Measurements from ENCODE around the gene AKNA.

The AKNA gene

GRCh38 chr9:114357360-114357759 lies 30.4 kb downstream of the AKNA start:
- no peak for DNase-seq (ENCODE audit: low read depth in 3 of 3)

GRCh38 chr9:114356792-114357191 lies 31.0 kb downstream of the AKNA start:
- no peak for DNase-seq (ENCODE audit: low read depth in 3 of 3)

- no peak for DNase-seq (ENCODE audit: low read depth in 3 of 3)
Measured at GRCh38 chr9:114355821-114356220, 32.0 kb downstream of the AKNA start.

- DNase-seq (ENCODE audit: low read depth in 3 of 3) = no peak
Measured at GRCh38 chr9:114351932-114352331, 35.9 kb downstream of the AKNA start.

- DNase-seq (ENCODE audit: low read depth in 3 of 3) = no peak
Measured at GRCh38 chr9:114350636-114351401, 37.0 kb downstream of the AKNA start.

GRCh38 chr9:114349713-114350480 lies 37.9 kb downstream of the AKNA start:
- no peak for DNase-seq (ENCODE audit: low read depth in 3 of 3)

- peak; percentile 83 to 92 (median 91) for DNase-seq (ENCODE audit: low read depth in 3 of 3)
Measured at GRCh38 chr9:114348906-114349482, 38.8 kb downstream of the AKNA start.

GRCh38 chr9:114348261-114348905 lies 39.4 kb downstream of the AKNA start:
- no peak for DNase-seq (ENCODE audit: low read depth in 3 of 3)

- no peak for DNase-seq (ENCODE audit: low read depth in 3 of 3)
Measured at GRCh38 chr9:114347675-114348074, 40.1 kb downstream of the AKNA start.

GRCh38 chr9:114346146-114346545 lies 41.6 kb downstream of the AKNA start:
- no peak for DNase-seq (ENCODE audit: low read depth in 3 of 3)

GRCh38 chr9:114345493-114346065 lies 42.2 kb downstream of the AKNA start:
- no peak for DNase-seq (ENCODE audit: low read depth in 3 of 3)

- no peak for DNase-seq (ENCODE audit: low read depth in 3 of 3)
Measured at GRCh38 chr9:114344692-114345091, 43.1 kb downstream of the AKNA start.

GRCh38 chr9:114344188-114344566 lies 43.6 kb downstream of the AKNA start:
- DNase-seq (ENCODE audit: low read depth in 3 of 3) = no peak

- no peak for DNase-seq (ENCODE audit: low read depth in 3 of 3)
Measured at GRCh38 chr9:114343471-114344187, 44.2 kb downstream of the AKNA start.

GRCh38 chr9:114342755-114343440 lies 44.9 kb downstream of the AKNA start:
- DNase-seq (ENCODE audit: low read depth in 3 of 3) = no peak

GRCh38 chr9:114341991-114342390 lies 45.8 kb downstream of the AKNA start:
- DNase-seq (ENCODE audit: low read depth in 3 of 3) = no peak

GRCh38 chr9:114341152-114341830 lies 46.5 kb downstream of the AKNA start:
- no peak for DNase-seq (ENCODE audit: low read depth in 3 of 3)

- peak in 1 of 3 donors; percentile 48 for DNase-seq (ENCODE audit: low read depth in 3 of 3)
Measured at GRCh38 chr9:114339130-114339908, 48.5 kb downstream of the AKNA start.

- DNase-seq (ENCODE audit: low read depth in 3 of 3) = no peak
Measured at GRCh38 chr9:114338187-114338586, 49.6 kb downstream of the AKNA start.

All from stimulated activated CD4-positive, alpha-beta T cell treated with anti-CD3 and anti-CD28 coated beads, TNF-alpha, amount 100 ng/mL, for 48 hours (primary cell).